Stomach (tissue), 4 donors: ENCODE results near the gene IL1RAPL2.

Experiments used
- CTCF ChIP-seq, 7 experiments: fragments of 450-650 bp in 4 of 7; fragments of 200-600 bp in 3 of 7; sonication (generic) in 3 of 7; IDR thresholded peaks; one replicate each; pipeline ENCODE4 v1.5.1; 2016 to 2019; ENCODE audit warnings: antibody characterized with exemption in 7 of 7, control low read depth in 2 of 7, mild to moderate bottlenecking in 1 of 7
- POLR2A ChIP-seq, 4 donors: fragments of 450-650 bp; IDR thresholded peaks; one replicate each; pipeline ENCODE4 v1.6.1; 2016; ENCODE audit warnings: antibody characterized with exemption in 4 of 4, control low read depth in 2 of 4, mild to moderate bottlenecking in 1 of 4, moderate library complexity in 1 of 4
- POLR2AphosphoS5 ChIP-seq, 3 donors: sonication (generic); formaldehyde crosslinking; IDR thresholded peaks; one replicate each; pipeline ENCODE4 v1.6.1; 2016; ENCODE audit warnings: antibody characterized with exemption in 3 of 3

DNA sequence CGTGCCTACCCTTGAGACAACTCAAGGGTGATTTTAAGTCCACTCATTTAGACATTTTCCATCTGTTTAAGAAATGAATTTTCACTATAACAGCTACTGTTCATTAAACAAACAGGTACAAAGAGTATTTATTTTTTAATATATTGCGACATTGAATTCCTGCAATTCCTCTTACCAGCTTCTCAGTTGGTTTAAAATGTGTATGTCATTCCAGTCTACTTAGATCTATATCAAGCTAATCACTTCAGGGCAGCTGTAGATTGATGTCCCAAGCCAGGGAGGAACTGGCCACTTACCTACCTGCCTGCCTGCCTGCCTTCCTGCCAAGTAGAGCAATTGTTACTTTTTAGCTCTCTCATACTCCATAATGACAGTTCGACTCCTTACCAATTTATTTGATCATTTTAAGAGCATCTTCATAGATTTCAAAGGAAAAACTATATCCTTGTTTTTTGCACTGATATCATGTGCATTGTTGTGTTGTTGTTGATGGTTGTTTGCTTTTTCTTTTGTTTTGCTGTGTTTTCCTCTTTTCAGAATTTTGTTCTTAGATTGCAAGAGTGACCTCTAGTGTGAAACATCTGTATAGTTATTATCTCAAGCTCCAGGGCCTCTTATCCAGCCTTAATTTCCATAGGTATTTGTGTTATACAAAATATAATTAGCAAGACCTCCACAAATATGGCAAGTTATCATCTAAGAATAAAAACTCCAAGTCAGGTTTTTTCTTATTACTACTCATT, 1135.5 kb downstream of the IL1RAPL2 start:
- no peak for TF ChIP-seq POLR2A (IDR thresholded peaks at IDR 0.05)
- TF ChIP-seq POLR2AphosphoS5 (IDR thresholded peaks at IDR 0.05): no peak
- TF ChIP-seq CTCF (IDR thresholded peaks at IDR 0.05): no peak
